CD14-positive monocyte (primary cell): ENCODE data around the gene VTI1A. TPM values are rescaled to one million over a fixed set of nuclear protein-coding genes. Genes with fewer than 3 reads are reported as not detected.

Experiments
- DNase-seq, 3 donors: peaks; one replicate each; pipeline ENCODE4 v3.0.0-alpha.2; 2011 to 2022
- H2AFZ ChIP-seq: 2 replicates; pipeline ENCODE4 v1.6.0; 2012; ENCODE audit warnings: mild to moderate bottlenecking, low read depth, low read length, inconsistent platforms; ENCODE audit not compliant: insufficient read depth, poor library complexity, severe bottlenecking
- H3K27ac ChIP-seq, 2 donors: 1 replicate in 1 of 2; 2 replicates in 1 of 2; pipeline ENCODE4 v1.5.1; 2012 to 2013; ENCODE audit warnings: low read length in 2 of 2, control low read depth in 1 of 2, inconsistent platforms in 1 of 2, low read depth in 1 of 2, mild to moderate bottlenecking in 1 of 2
- H3K27me3 ChIP-seq, 2 donors: one replicate each; pipeline versions ENCODE4 v1.6.0 to v1.6.1; 2011 to 2013; ENCODE audit warnings: low read length in 2 of 2; ENCODE audit not compliant: control insufficient read depth in 2 of 2, insufficient read depth in 2 of 2
- H3K36me3 ChIP-seq, 2 donors: replicated peaks in 1 of 2; 1 replicate in 1 of 2; 2 replicates in 1 of 2; pipeline versions ENCODE4 v1.5.1 to v1.6.1; 2012 to 2013; ENCODE audit warnings: low read length in 2 of 2, control low read depth in 1 of 2, inconsistent platforms in 1 of 2, mild to moderate bottlenecking in 1 of 2; ENCODE audit not compliant: insufficient read depth in 2 of 2, control insufficient read depth in 1 of 2
- H3K4me1 ChIP-seq, 2 donors: 1 replicate in 1 of 2; 2 replicates in 1 of 2; pipeline versions ENCODE4 v1.5.1 to v1.6.1; 2012 to 2013; ENCODE audit warnings: low read length in 2 of 2, control low read depth in 1 of 2, inconsistent platforms in 1 of 2, mild to moderate bottlenecking in 1 of 2, moderate library complexity in 1 of 2; ENCODE audit not compliant: insufficient read depth in 2 of 2, control insufficient read depth in 1 of 2
- H3K4me2 ChIP-seq: replicated peaks from 2 replicates; pipeline ENCODE3; 2012; ENCODE audit warnings: low read length, moderate library complexity, mild to moderate bottlenecking; ENCODE audit not compliant: poor library complexity, severe bottlenecking; ENCODE audit errors: extremely low read depth
- H3K4me3 ChIP-seq, 3 experiments: fragments of 200-600 bp in 1 of 3; sonication (generic) in 1 of 3; replicated peaks in 1 of 3; 1 replicate in 2 of 3; 2 replicates in 1 of 3; pipeline ENCODE4 v1.5.1; 2011 to 2013; ENCODE audit warnings: low read length in 3 of 3, mild to moderate bottlenecking in 3 of 3, control low read depth in 2 of 3, low read depth in 2 of 3, inconsistent platforms in 1 of 3, moderate library complexity in 1 of 3
- H3K79me2 ChIP-seq: 2 replicates; pipeline ENCODE4 v1.6.0; 2012; ENCODE audit warnings: mild to moderate bottlenecking, control low read depth, inconsistent platforms, low read length, moderate library complexity; ENCODE audit not compliant: insufficient read depth
- H3K9ac ChIP-seq: 2 replicates; pipeline ENCODE4 v1.6.0; 2017; ENCODE audit warnings: low read length, mild to moderate bottlenecking; ENCODE audit not compliant: insufficient read depth, poor library complexity, severe bottlenecking
- H3K9me3 ChIP-seq, 2 donors: replicated peaks in 1 of 2; 1 replicate in 1 of 2; 2 replicates in 1 of 2; pipeline versions ENCODE4 v1.5.1 to v1.6.1; 2012 to 2013; ENCODE audit warnings: low read length in 2 of 2, control low read depth in 1 of 2; ENCODE audit not compliant: control insufficient read depth in 1 of 2, insufficient read depth in 1 of 2
- H4K20me1 ChIP-seq: 2 replicates; pipeline ENCODE4 v1.6.0; 2012; ENCODE audit warnings: mild to moderate bottlenecking, low read length, control low read depth, moderate library complexity; ENCODE audit not compliant: insufficient read depth
- H3K27ac Mint-ChIP-seq, 7 donors: one replicate each; pipeline ENCODE4 v1.8.0; 2020; ENCODE audit warnings: mild to moderate bottlenecking in 7 of 7, mixed read lengths in 7 of 7, moderate library complexity in 6 of 7, inconsistent platforms in 2 of 7
- H3K27me3 Mint-ChIP-seq, 3 donors: one replicate each; pipeline ENCODE4 v1.8.0; 2021 to 2022; ENCODE audit warnings: low read depth in 3 of 3, mild to moderate bottlenecking in 3 of 3, mixed read lengths in 3 of 3, moderate library complexity in 3 of 3, inconsistent platforms in 1 of 3
- H3K36me3 Mint-ChIP-seq, 2 donors: one replicate each; pipeline ENCODE4 v1.8.0; 2020; ENCODE audit warnings: mixed read lengths in 2 of 2, inconsistent platforms in 1 of 2, mild to moderate bottlenecking in 1 of 2
- H3K4me1 Mint-ChIP-seq: one replicate; pipeline ENCODE4 v1.8.0; 2020; ENCODE audit warnings: mild to moderate bottlenecking, mixed read lengths
- H3K4me3 Mint-ChIP-seq, 2 donors: one replicate each; pipeline ENCODE4 v1.8.0; 2020; ENCODE audit warnings: mild to moderate bottlenecking in 2 of 2, mixed read lengths in 2 of 2, moderate library complexity in 1 of 2
- H3K9me3 Mint-ChIP-seq, 7 donors: one replicate each; pipeline ENCODE4 v1.8.0; 2020 to 2022; ENCODE audit warnings: mixed read lengths in 7 of 7, mild to moderate bottlenecking in 6 of 7, moderate library complexity in 6 of 7, inconsistent platforms in 2 of 7
- WGBS: methylation state at CpG from one replicate; pipeline ENCODE4 v1.1.5; 2013; ENCODE audit warnings: missing lambda C conversion rate; ENCODE audit not compliant: insufficient coverage; 5-methylcytosine and 5-hydroxymethylcytosine counted together
- intact Hi-C, 2 donors: fragments of 100-400 bp; cut with micrococcal nuclease; formaldehyde crosslinking; loops; one replicate each; pipeline versions ENCODE4 v1.15.0 to v1.15.1; 2023
- polyA plus RNA-seq, 3 donors: library from polyadenylated mRNA; depleted of rRNA in 1 of 3; unstranded in 2 of 3; stranded (reverse) in 1 of 3; fragments of 300-500 nt in 2 of 3; fragments of >200 nt in 1 of 3; fragmentation: Illumina TruSeq in 2 of 3; gene quantifications; 1 replicate in 2 of 3; 2 replicates in 1 of 3; pipeline ENCODE4 v1.2.3, GENCODE V29; 2012 to 2021
- TF ChIP-seq, protein P1 (sequence below): fragments of 200-600 bp; IDR thresholded peaks from one replicate; pipeline ENCODE4 v1.8.0; 2022; ENCODE audit warnings: antibody characterized with exemption, mild to moderate bottlenecking

Gene VTI1A
- polyA plus RNA-seq, 3 donors = 23.6 to 25.4 (median 24.1) TPM

DNA sequence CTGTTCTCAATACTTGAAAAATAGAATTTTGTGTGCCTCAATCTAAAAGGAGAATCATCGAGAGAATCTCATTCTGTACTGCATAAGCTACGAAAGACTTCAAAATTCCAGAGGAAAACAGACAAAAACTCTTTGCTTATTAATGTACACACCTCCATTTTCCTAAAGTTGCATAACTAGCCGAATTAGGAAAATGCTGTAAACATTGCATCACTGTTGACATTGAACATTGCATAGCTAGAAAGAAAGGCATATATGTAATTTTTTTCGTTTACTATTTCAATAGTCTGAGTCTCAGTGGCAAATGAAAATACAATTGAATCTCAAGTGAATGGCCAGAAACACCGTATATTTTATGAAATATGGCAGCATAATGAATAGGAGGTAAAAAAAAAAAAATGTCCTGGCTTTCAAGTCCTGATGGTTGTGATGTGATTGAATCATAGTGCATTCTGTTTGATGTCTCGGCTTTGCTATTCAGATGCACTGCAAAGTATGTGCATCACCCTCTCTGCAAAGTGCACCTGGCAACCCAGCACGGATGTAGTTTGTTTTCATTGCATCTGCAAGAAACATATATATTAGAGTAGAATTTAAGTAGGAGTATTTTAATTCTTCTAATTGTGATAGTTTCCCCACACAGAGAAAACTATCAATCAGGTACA is 196.7 kb downstream of the VTI1A start:
- Mint-ChIP-seq H3K27me3 (no peaks in the 10 kb centered on the region), H3K4me3 (no peak overlapping the region), H3K9me3 (no peaks in the 10 kb centered on the region), H3K4me1 (peaks cover 5% of the 10 kb centered on the region), H3K27ac (no peak overlapping the region), H3K36me3 (peaks cover 0 to 2% of the 10 kb centered on the region in 2 donors)
- no peaks in the 10 kb centered on the region for H3K9me3 ChIP-seq
- H4K20me1 ChIP-seq = no peaks in the 10 kb centered on the region
- DNase-seq = no peak
- no peak overlapping the region for H3K27ac ChIP-seq
- TF ChIP-seq, protein P1, sequence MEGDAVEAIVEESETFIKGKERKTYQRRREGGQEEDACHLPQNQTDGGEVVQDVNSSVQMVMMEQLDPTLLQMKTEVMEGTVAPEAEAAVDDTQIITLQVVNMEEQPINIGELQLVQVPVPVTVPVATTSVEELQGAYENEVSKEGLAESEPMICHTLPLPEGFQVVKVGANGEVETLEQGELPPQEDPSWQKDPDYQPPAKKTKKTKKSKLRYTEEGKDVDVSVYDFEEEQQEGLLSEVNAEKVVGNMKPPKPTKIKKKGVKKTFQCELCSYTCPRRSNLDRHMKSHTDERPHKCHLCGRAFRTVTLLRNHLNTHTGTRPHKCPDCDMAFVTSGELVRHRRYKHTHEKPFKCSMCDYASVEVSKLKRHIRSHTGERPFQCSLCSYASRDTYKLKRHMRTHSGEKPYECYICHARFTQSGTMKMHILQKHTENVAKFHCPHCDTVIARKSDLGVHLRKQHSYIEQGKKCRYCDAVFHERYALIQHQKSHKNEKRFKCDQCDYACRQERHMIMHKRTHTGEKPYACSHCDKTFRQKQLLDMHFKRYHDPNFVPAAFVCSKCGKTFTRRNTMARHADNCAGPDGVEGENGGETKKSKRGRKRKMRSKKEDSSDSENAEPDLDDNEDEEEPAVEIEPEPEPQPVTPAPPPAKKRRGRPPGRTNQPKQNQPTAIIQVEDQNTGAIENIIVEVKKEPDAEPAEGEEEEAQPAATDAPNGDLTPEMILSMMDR = no peak
- no peaks in the 10 kb centered on the region for H3K4me1 ChIP-seq
- no peaks in the 10 kb centered on the region for H3K79me2 ChIP-seq
- no peaks in the 10 kb centered on the region for H3K27me3 ChIP-seq
- no peaks in the 10 kb centered on the region for H3K36me3 ChIP-seq
- WGBS = no CpG with 5 or more reads among the region's 7 CpGs
- no peak overlapping the region for H3K9ac ChIP-seq
- H3K4me2 ChIP-seq = no peak overlapping the region
- no peak overlapping the region for H2AFZ ChIP-seq
- no peak overlapping the region for H3K4me3 ChIP-seq
- intact Hi-C loops = no loop called here

DNA sequence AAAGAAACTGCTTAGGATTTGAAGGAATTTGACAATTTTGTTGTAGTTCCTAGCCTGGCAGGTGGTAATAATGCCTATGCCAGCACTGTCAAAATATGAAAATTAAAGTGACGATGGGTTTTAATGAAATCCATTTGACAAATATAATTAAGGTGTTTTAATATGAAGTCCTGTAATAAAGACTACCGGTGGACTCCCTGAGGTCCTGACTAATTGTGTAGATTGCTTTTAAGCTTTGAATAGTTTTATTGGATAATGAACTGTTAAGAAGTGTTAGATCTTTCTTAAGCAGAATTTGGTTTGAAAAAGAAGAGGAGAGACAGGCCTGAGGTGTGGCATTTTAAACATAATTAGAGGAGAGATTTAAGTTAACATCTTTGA is 197.2 kb downstream of the VTI1A start:
- no peak for DNase-seq
- no peak overlapping the region for H3K4me3 ChIP-seq
- Mint-ChIP-seq H3K9me3 (no peaks in the 10 kb centered on the region), H3K4me1 (peaks cover 5% of the 10 kb centered on the region), H3K27ac (no peak overlapping the region), H3K36me3 (peaks cover 0 to 2% of the 10 kb centered on the region in 2 donors), H3K27me3 (no peaks in the 10 kb centered on the region), H3K4me3 (no peak overlapping the region)
- H3K36me3 ChIP-seq = no peaks in the 10 kb centered on the region
- WGBS = 100% methylated on average over 1 of the region's 2 CpGs
- H3K4me2 ChIP-seq = no peak overlapping the region
- H3K9me3 ChIP-seq = no peaks in the 10 kb centered on the region
- no peaks in the 10 kb centered on the region for H4K20me1 ChIP-seq
- no peak overlapping the region for H3K27ac ChIP-seq
- H2AFZ ChIP-seq = no peak overlapping the region
- no peak overlapping the region for H3K9ac ChIP-seq
- intact Hi-C loops = no loop called here
- no peaks in the 10 kb centered on the region for H3K4me1 ChIP-seq
- no peaks in the 10 kb centered on the region for H3K27me3 ChIP-seq
- H3K79me2 ChIP-seq = no peaks in the 10 kb centered on the region
- TF ChIP-seq, protein P1 = no peak
